K562 (cell line): ENCODE measurements around the gene RSPRY1. TPM values are rescaled to one million over a fixed set of nuclear protein-coding genes. Genes with fewer than 3 reads are reported as not detected.

Source experiments
- ATAC-seq: fragments of 200-7000 bp; cut with Tn5 transposase; 3 replicates; pipeline ENCODE4 v1.9.1; 2020; ENCODE audit warnings: moderate library complexity
- BruUV-seq: library from RNA; stranded (reverse); fragments of 400-500 nt; replicated peaks from 2 replicates; lab custom pipeline; 2021; lab: Mats Ljungman, UMichigan
- CTCF ChIA-PET: fragments of 300-600 bp; formaldehyde crosslinking; extraction: SDS; loops from one replicate; lab custom pipeline; 2021; ENCODE audit warnings: low intra/inter-chr PET ratio; lab: Yijun Ruan, JAX
- POLR2A ChIA-PET: fragments of 300-600, 350-650 bp; sonication (Branson Sonifier 250); formaldehyde crosslinking; extraction: SDS; loops from one replicate; lab custom pipeline; 2021; ENCODE audit warnings: antibody characterized with exemption, inconsistent platforms; lab: Yijun Ruan, JAX
- DNase-seq, 4 experiments: peaks; one replicate each; pipeline versions ENCODE4 v3.0.0 to v3.0.0-alpha.2; 2011 to 2018; ENCODE audit warnings: low spot score in 3 of 4, mixed read lengths in 3 of 4; ENCODE audit errors: extremely low read depth in 1 of 4
- FAIRE-seq: peaks from 2 replicates; lab custom pipeline; 2011; peaks lifted over from hg19 to GRCh38; lab: Jason Lieb, UNC
- H2AFZ ChIP-seq: 2 replicates; pipeline ENCODE4 v1.6.0; 2011; ENCODE audit warnings: low read depth, low read length, control low read depth, inconsistent platforms
- H3K27ac ChIP-seq: fragments of 200-600 bp; 3 replicates; pipeline ENCODE4 v1.8.0; 2011; ENCODE audit warnings: low read depth, mild to moderate bottlenecking, control low read depth, inconsistent platforms, low read length, moderate library complexity, mixed read lengths; ENCODE audit errors: extremely low read depth
- H3K27me3 ChIP-seq, 2 experiments: fragments of 300-600 bp in 1 of 2; 2 replicates in 1 of 2; 3 replicates in 1 of 2; pipeline versions ENCODE4 v1.6.0 to v1.8.0; 2011; ENCODE audit warnings: inconsistent platforms in 2 of 2, low read length in 2 of 2, mild to moderate bottlenecking in 1 of 2, mixed read lengths in 1 of 2, moderate library complexity in 1 of 2; ENCODE audit not compliant: control insufficient read depth in 2 of 2, insufficient read depth in 2 of 2
- H3K36me3 ChIP-seq: fragments of 300-600 bp; 3 replicates; pipeline ENCODE4 v1.8.0; 2011; ENCODE audit warnings: mild to moderate bottlenecking, low read length, inconsistent platforms; ENCODE audit not compliant: control insufficient read depth, insufficient read depth
- H3K4me1 ChIP-seq, 2 experiments: fragments of 200-600 bp in 1 of 2; replicated peaks in 1 of 2; 2 replicates in 1 of 2; 3 replicates in 1 of 2; pipeline versions ENCODE4 v1.5.1 to v1.8.0; 2011; ENCODE audit warnings: inconsistent platforms in 2 of 2, low read length in 2 of 2, mild to moderate bottlenecking in 1 of 2, mixed read lengths in 1 of 2, moderate library complexity in 1 of 2; ENCODE audit not compliant: control insufficient read depth in 2 of 2, insufficient read depth in 2 of 2
- H3K4me2 ChIP-seq: 2 replicates; pipeline ENCODE4 v1.6.1; 2011; ENCODE audit warnings: low read length, control low read depth, inconsistent platforms, mixed read lengths; ENCODE audit not compliant: insufficient read depth
- H3K4me3 ChIP-seq: fragments of 200-600 bp; sonication (generic), shearing (Covaris generic); 2 replicates; pipeline ENCODE4 v1.5.1; 2016; ENCODE audit warnings: control low read depth, inconsistent platforms
- H3K79me2 ChIP-seq: fragments of 200-600 bp; 3 replicates; pipeline ENCODE4 v1.8.0; 2011; ENCODE audit warnings: low read length, inconsistent platforms; ENCODE audit not compliant: control insufficient read depth, insufficient read depth
- H3K9ac ChIP-seq, 2 experiments: 2 replicates each; pipeline versions ENCODE4 v1.6.0 to v1.6.1; 2011; ENCODE audit warnings: low read depth in 2 of 2, low read length in 2 of 2, control low read depth in 1 of 2, inconsistent platforms in 1 of 2, mild to moderate bottlenecking in 1 of 2, mixed read lengths in 1 of 2; ENCODE audit not compliant: insufficient read depth in 1 of 2
- H3K9me1 ChIP-seq: one replicate; pipeline ENCODE4 v1.6.0; 2011; ENCODE audit warnings: inconsistent platforms, mild to moderate bottlenecking, low read length, moderate library complexity; ENCODE audit not compliant: control insufficient read depth, insufficient read depth
- H3K9me3 ChIP-seq: replicated peaks from 2 replicates; pipeline ENCODE4 v1.5.1; 2011; ENCODE audit warnings: low read depth, low read length, inconsistent platforms; ENCODE audit not compliant: control insufficient read depth, insufficient read depth
- H4K20me1 ChIP-seq: replicated peaks from 2 replicates; pipeline ENCODE4 v1.6.1; 2011; ENCODE audit warnings: low read length, inconsistent platforms, mixed read lengths; ENCODE audit not compliant: control insufficient read depth, insufficient read depth
- CBX8 ChIP-seq: fragments of 200-600 bp; sonication (generic); IDR thresholded peaks from 2 replicates; pipeline ENCODE4 v1.6.1; 2012; ENCODE audit warnings: borderline replicate concordance, mixed run types, low read depth, mild to moderate bottlenecking, moderate library complexity, mixed read lengths, low read length, control low read depth, inconsistent platforms; ENCODE audit not compliant: poor library complexity, severe bottlenecking; ENCODE audit errors: extremely low read depth
- EP400 ChIP-seq: fragments of 450-650 bp; IDR thresholded peaks from 2 replicates; pipeline ENCODE4 v1.6.1; 2017; ENCODE audit warnings: antibody characterized with exemption, mild to moderate bottlenecking, moderate library complexity
- HNRNPH1 ChIP-seq: fragments of 200-400 bp; formaldehyde crosslinking; optimal IDR thresholded peaks from 2 replicates; pipeline ENCODE3; 2017; ENCODE audit warnings: low read depth, mild to moderate bottlenecking, low read length, moderate library complexity
- PHTF2 ChIP-seq: fragments of 250-450 bp; sonication (Bioruptor Pico); IDR thresholded peaks from 2 replicates; pipeline ENCODE4 v1.5.0; 2021; ENCODE audit warnings: mild to moderate bottlenecking
- RAD21 ChIP-seq, 2 experiments: fragments of 250-450 bp in 1 of 2; fragments of 450-650 bp in 1 of 2; sonication (Bioruptor Pico) in 1 of 2; formaldehyde crosslinking in 1 of 2; IDR thresholded peaks in 1 of 2; conservative IDR thresholded peaks in 1 of 2; 2 replicates each; pipeline versions ENCODE4 v1.4.0 to v1.8.0; 2020 to 2022; ENCODE audit warnings: mild to moderate bottlenecking in 2 of 2, moderate library complexity in 1 of 2
- WGBS: fragments of 100-300 bp; shearing (Covaris generic); methylation state at CpG from one replicate; pipeline ENCODE4 v1.1.6; 2016; ENCODE audit warnings: low coverage, mixed read lengths; ENCODE audit not compliant: insufficient coverage; ENCODE audit errors: missing lambda C conversion rate; 5-methylcytosine and 5-hydroxymethylcytosine counted together
- in situ Hi-C: fragments of 300-500 bp; cut with MboI; formaldehyde crosslinking; loops from 4 replicates; pipeline ENCODE4 v1.15.0; 2018; ENCODE audit warnings: inconsistent platforms, mixed read lengths
- intact Hi-C: fragments of 100-400 bp; cut with micrococcal nuclease; formaldehyde crosslinking; loops from 2 replicates; pipeline ENCODE4 v1.14.2; 2022
- polyA plus RNA-seq, 8 experiments: library from polyadenylated mRNA; depleted of rRNA in 4 of 8; stranded (reverse) in 5 of 8; unstranded in 3 of 8; fragments of >200 nt; fragmentation: Nextera tagmentation in 2 of 8; fragmentation: Illumina TruSeq in 1 of 8; extraction: Ambion mirVana in 2 of 8; extraction: Trizol in 1 of 8; gene quantifications; 2 replicates each; pipeline versions ENCODE4 v1.2.1 to v1.2.3, GENCODE V29; 2011 to 2014; ENCODE audit warnings: inconsistent platforms in 1 of 8, missing spikeins in 1 of 8
- total RNA-seq, 7 experiments: library from RNA; depleted of rRNA in 6 of 7; stranded (reverse); fragments of >200 nt in 6 of 7; fragmentation: Illumina TruSeq in 2 of 7; extraction: Trizol in 2 of 7; gene quantifications; 2 replicates each; pipeline versions ENCODE4 v1.2.1 to v1.2.3, GENCODE V29; 2011 to 2021; ENCODE audit warnings: low replicate concordance in 1 of 7
- TF ChIP-seq, protein P1 (sequence below): fragments of 250-450 bp; sonication (Bioruptor Pico); IDR thresholded peaks from 2 replicates; pipeline ENCODE4 v1.5.0; 2022; ENCODE audit warnings: mild to moderate bottlenecking
- TF ChIP-seq, protein P2 (sequence below): IDR thresholded peaks from 2 replicates; pipeline ENCODE4 v1.6.1; 2011; ENCODE audit warnings: borderline replicate concordance, low read depth, mild to moderate bottlenecking, moderate library complexity, low read length; ENCODE audit not compliant: insufficient read depth, poor library complexity, severe bottlenecking
- TF ChIP-seq, protein P3 (sequence below), 3 experiments: IDR thresholded peaks in 2 of 3; conservative IDR thresholded peaks in 1 of 3; 2 replicates each; pipeline ENCODE4 v1.5.1; 2011 to 2012; ENCODE audit warnings: low read length in 3 of 3, mild to moderate bottlenecking in 3 of 3, control low read depth in 2 of 3, improper control_type of control experiment in 1 of 3, inconsistent platforms in 1 of 3, low read depth in 1 of 3, mixed read lengths in 1 of 3, moderate library complexity in 1 of 3; ENCODE audit not compliant: insufficient read depth in 2 of 3
- TF ChIP-seq, protein P4 (sequence below): fragments of 450-650 bp; IDR thresholded peaks from 2 replicates; pipeline ENCODE4 v1.6.1; 2018; ENCODE audit not compliant: partially characterized antibody

RSPRY1 gene
- total and polyA plus RNA-seq, 9 of the 15 experiments (the other 6 are each of a cell fraction or from before 2014, with no cell fraction given) = 10.2 to 27.8 (median 20.8) TPM

DNA sequence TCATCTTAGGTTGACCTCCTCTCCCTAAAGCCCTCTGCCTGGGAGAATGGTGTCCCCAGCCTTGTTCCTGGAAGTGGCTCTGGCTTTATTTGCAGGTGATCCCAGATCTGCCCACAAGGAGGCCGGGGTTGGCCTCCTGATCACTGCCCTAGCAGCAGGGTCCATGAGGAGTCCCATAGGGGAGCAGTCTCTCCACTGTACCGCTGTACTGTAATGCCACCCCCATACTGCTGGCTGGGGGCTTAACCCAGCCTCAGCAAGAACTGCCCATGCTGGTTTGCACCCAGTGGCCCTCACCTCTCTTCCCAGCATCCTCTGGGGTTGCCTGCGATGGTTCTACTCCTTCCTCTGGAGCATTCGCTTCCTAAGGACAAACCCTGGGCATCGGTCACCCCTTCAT lies 39.4 kb upstream of the RSPRY1 start:
- H3K9me3 ChIP-seq = no peaks in the 10 kb centered on the region
- no peaks in the 10 kb centered on the region for H3K27me3 ChIP-seq
- H3K36me3 ChIP-seq = 0 out of 3 replicates have a peak, but pooled peaks cover under 1% of the 10 kb centered on the region
- no peak overlapping the region for H3K4me3 ChIP-seq
- WGBS = 84% methylated on average over 5 of the region's 5 CpGs
- no peak for TF ChIP-seq PHTF2
- TF ChIP-seq, protein P1, sequence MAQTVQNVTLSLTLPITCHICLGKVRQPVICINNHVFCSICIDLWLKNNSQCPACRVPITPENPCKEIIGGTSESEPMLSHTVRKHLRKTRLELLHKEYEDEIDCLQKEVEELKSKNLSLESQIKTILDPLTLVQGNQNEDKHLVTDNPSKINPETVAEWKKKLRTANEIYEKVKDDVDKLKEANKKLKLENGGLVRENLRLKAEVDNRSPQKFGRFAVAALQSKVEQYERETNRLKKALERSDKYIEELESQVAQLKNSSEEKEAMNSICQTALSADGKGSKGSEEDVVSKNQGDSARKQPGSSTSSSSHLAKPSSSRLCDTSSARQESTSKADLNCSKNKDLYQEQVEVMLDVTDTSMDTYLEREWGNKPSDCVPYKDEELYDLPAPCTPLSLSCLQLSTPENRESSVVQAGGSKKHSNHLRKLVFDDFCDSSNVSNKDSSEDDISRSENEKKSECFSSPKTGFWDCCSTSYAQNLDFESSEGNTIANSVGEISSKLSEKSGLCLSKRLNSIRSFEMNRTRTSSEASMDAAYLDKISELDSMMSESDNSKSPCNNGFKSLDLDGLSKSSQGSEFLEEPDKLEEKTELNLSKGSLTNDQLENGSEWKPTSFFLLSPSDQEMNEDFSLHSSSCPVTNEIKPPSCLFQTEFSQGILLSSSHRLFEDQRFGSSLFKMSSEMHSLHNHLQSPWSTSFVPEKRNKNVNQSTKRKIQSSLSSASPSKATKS = no peak
- no peak for TF ChIP-seq CBX8
- TF ChIP-seq, protein P2, sequence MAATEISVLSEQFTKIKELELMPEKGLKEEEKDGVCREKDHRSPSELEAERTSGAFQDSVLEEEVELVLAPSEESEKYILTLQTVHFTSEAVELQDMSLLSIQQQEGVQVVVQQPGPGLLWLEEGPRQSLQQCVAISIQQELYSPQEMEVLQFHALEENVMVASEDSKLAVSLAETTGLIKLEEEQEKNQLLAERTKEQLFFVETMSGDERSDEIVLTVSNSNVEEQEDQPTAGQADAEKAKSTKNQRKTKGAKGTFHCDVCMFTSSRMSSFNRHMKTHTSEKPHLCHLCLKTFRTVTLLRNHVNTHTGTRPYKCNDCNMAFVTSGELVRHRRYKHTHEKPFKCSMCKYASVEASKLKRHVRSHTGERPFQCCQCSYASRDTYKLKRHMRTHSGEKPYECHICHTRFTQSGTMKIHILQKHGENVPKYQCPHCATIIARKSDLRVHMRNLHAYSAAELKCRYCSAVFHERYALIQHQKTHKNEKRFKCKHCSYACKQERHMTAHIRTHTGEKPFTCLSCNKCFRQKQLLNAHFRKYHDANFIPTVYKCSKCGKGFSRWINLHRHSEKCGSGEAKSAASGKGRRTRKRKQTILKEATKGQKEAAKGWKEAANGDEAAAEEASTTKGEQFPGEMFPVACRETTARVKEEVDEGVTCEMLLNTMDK = peak; percentile 19
- TF ChIP-seq, protein P3, sequence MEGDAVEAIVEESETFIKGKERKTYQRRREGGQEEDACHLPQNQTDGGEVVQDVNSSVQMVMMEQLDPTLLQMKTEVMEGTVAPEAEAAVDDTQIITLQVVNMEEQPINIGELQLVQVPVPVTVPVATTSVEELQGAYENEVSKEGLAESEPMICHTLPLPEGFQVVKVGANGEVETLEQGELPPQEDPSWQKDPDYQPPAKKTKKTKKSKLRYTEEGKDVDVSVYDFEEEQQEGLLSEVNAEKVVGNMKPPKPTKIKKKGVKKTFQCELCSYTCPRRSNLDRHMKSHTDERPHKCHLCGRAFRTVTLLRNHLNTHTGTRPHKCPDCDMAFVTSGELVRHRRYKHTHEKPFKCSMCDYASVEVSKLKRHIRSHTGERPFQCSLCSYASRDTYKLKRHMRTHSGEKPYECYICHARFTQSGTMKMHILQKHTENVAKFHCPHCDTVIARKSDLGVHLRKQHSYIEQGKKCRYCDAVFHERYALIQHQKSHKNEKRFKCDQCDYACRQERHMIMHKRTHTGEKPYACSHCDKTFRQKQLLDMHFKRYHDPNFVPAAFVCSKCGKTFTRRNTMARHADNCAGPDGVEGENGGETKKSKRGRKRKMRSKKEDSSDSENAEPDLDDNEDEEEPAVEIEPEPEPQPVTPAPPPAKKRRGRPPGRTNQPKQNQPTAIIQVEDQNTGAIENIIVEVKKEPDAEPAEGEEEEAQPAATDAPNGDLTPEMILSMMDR (IDR thresholded peaks at IDR 0.05 in 2 of 3, conservative IDR thresholded peaks at IDR 0.05 in 1 of 3; ENCODE audit: insufficient read depth in 2 of 3, low read depth in 1 of 3, low read length in 3 of 3) = peak; percentile 36 to 60 (median 51)
- no peak for TF ChIP-seq EP400
- TF ChIP-seq RAD21 (CRISPR knock-in tag; conservative IDR thresholded peaks at IDR 0.05 in 1 of 2, IDR thresholded peaks at IDR 0.05 in 1 of 2) = peak in 1 of 2 experiments; percentile 11; a peak in 1 of 4 replicates
- TF ChIP-seq, protein P4, sequence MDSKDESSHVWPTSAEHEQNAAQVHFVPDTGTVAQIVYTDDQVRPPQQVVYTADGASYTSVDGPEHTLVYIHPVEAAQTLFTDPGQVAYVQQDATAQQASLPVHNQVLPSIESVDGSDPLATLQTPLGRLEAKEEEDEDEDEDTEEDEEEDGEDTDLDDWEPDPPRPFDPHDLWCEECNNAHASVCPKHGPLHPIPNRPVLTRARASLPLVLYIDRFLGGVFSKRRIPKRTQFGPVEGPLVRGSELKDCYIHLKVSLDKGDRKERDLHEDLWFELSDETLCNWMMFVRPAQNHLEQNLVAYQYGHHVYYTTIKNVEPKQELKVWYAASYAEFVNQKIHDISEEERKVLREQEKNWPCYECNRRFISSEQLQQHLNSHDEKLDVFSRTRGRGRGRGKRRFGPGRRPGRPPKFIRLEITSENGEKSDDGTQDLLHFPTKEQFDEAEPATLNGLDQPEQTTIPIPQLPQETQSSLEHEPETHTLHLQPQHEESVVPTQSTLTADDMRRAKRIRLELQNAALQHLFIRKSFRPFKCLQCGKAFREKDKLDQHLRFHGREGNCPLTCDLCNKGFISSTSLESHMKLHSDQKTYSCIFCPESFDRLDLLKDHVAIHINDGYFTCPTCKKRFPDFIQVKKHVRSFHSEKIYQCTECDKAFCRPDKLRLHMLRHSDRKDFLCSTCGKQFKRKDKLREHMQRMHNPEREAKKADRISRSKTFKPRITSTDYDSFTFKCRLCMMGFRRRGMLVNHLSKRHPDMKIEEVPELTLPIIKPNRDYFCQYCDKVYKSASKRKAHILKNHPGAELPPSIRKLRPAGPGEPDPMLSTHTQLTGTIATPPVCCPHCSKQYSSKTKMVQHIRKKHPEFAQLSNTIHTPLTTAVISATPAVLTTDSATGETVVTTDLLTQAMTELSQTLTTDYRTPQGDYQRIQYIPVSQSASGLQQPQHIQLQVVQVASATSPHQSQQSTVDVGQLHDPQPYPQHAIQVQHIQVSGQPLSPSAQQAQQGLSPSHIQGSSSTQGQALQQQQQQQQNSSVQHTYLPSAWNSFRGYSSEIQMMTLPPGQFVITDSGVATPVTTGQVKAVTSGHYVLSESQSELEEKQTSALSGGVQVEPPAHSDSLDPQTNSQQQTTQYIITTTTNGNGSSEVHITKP = no peak
- no peak for TF ChIP-seq HNRNPH1
- H3K9me1 ChIP-seq = no peaks in the 10 kb centered on the region
- intact Hi-C loops (no loop called here), in situ Hi-C loops (no loop called here)
- DNase-seq = peak; percentile 49 to 54 (median 51)
- no peak overlapping the region for H3K4me2 ChIP-seq
- H2AFZ ChIP-seq = peak overlapping the region; percentile 78
- no peaks in the 10 kb centered on the region for H4K20me1 ChIP-seq
- H3K79me2 ChIP-seq = no peaks in the 10 kb centered on the region
- H3K9ac ChIP-seq = 0 out of 4 replicates have a peak overlapping the region, but pooled peaks of 1 of the 2 experiments have one; percentile 33
- ChIA-PET CTCF (no interaction called here), POLR2A (no interaction called here)
- FAIRE-seq = peak; percentile 71
- H3K27ac ChIP-seq = no peak overlapping the region
- BruUV-seq = no TSS peak
- H3K4me1 ChIP-seq = peaks cover 20 to 30% of the 10 kb centered on the region in 2 experiments
- peak; percentile 79 for ATAC-seq
